ENCODE data around the gene PDE6H.

- TF ChIP-seq CTCF (IDR thresholded peaks at IDR 0.05) (no peak), POLR2A (IDR thresholded peaks at IDR 0.05) (no peak)
Observed at GRCh38 chr12:14954269-14954668, 18.6 kb upstream of the PDE6H start.

Measured in heart left ventricle (tissue), 13 donors.